GM12873 (cell line): ENCODE results near the gene ARHGAP45.

Experiments used
- TF ChIP-seq, protein P1 (sequence below): IDR thresholded peaks from 2 replicates; pipeline ENCODE4 v1.5.1; 2012; ENCODE audit warnings: low read depth, mild to moderate bottlenecking, moderate library complexity, low read length, control low read depth; ENCODE audit not compliant: insufficient read depth; ENCODE audit errors: missing control alignments

The ARHGAP45 gene

DNA sequence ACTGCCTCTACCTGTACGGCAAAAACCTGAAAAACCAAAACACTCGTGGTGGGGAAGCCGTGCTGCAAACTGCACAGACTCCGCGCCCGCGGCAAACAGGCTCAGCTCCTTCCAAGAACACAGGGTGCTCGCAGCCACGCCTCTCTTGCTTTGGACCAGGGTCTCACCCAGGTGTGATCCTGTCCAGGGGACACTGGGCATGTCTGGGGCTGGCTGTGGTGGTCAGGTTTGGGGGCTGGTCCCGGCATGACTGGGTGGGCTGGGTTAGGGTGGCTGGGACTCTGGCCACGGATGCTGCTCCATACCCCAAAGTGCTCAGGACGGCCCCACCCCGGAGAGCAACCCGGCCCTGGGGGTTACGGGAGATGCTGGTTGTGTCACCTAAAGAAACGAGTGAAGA is 50.7 kb downstream of the ARHGAP45 start:
- TF ChIP-seq, protein P1, sequence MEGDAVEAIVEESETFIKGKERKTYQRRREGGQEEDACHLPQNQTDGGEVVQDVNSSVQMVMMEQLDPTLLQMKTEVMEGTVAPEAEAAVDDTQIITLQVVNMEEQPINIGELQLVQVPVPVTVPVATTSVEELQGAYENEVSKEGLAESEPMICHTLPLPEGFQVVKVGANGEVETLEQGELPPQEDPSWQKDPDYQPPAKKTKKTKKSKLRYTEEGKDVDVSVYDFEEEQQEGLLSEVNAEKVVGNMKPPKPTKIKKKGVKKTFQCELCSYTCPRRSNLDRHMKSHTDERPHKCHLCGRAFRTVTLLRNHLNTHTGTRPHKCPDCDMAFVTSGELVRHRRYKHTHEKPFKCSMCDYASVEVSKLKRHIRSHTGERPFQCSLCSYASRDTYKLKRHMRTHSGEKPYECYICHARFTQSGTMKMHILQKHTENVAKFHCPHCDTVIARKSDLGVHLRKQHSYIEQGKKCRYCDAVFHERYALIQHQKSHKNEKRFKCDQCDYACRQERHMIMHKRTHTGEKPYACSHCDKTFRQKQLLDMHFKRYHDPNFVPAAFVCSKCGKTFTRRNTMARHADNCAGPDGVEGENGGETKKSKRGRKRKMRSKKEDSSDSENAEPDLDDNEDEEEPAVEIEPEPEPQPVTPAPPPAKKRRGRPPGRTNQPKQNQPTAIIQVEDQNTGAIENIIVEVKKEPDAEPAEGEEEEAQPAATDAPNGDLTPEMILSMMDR = no peak

DNA sequence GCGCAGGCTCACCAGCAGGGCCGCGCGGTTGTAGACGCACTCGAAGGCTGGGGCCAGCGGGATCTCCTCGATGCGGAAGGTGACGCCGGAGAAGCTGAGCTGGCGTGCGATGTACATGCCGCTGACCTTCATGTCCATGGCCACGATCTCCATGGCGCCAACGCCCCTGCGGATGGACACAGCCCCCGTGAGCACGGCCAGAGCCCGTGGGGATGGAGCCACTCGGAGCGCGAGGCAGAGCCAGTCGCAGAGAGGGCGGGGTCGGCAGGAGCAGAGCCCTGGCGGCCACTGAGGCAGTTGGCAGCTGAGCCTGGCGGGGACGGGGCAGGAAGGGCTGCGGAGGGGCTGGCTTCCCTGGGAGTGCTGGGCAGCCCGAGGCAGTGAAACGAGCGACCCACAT is 52.0 kb downstream of the ARHGAP45 start:
- TF ChIP-seq, protein P1 = no peak

DNA sequence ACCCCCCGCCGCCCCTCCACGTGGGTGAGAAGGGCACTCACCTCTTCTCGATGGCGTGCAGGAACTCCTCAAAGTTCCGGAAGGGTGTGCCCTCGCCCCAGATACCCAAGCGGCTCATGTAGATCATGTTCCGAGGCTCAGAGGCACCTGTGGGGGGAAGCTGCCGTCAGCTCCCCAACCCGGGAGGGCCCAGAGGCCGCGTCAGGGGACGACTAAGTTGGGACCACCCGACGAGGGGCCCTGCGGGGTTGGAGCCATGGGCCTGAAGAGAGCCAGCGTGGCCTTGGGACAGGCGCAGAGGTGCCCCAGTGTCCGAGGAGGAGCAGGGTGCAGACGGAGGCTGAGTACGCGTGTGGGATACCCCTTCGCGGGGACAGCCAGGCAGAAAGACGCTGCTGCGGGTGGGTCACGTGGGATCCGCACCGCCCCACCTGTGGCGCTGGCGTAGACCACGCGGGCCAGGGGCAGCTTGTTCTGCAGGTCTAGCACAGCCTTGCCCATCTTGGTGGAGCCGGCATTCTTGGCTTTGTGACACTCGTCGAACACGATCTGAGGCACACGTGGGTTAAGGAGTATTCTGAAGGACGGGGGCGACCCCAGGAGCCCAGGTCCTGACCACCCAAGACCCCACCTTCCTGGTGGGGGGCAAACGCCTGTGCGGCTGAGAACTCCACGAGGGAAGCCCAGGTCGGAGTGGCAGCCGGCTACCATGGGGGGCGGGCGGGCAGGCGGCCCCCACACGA is 52.7 kb downstream of the ARHGAP45 start:
- TF ChIP-seq, protein P1 = no peak

DNA sequence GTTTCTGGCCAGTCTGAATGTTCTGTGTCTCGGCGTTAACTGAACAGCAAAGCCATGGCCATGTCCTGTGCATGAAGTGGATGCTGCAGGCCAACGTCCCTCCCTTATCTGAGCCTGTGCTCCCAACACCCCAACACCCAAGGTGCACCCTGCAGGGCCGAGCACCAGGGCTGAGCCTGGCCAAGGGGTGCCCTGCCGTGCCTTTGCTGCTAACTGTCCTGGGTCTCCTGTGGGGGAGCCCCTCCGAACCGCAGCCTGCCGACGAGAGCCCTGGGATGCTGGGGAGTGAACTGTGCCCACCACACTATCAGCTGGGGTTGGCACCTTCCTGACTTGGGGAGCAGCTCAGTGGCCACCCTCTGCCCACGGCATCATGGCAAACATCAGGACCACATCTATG is 54.4 kb downstream of the ARHGAP45 start:
- TF ChIP-seq, protein P1 = no peak

GRCh38 chr19:1122021-1122971 is 55.3 kb downstream of the ARHGAP45 start:
- TF ChIP-seq, protein P1 = no peak

DNA sequence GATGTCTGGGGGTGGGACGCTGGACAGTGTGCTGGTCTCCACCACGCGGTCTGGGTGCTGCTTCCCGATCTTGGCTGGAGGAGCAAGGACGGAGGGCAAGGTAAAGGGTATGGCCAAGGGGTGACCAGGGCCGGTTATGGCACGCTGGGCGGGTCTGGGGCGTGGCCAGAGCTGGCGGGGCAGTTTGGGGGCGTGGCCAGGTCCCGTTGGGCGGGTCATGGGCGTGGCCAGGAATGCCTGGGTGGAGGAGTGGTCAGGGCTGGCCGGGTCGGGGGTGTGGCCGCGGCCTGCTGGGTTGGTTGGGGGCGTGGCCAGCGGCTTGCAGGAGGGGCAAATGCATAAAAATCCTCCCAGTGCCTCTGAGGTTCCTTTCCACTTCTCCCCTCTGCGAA is 56.0 kb downstream of the ARHGAP45 start:
- TF ChIP-seq, protein P1 = no peak

GRCh38 chr19:1123381-1123780 is 56.4 kb downstream of the ARHGAP45 start:
- TF ChIP-seq, protein P1 = no peak
